Fibroblast of gingiva (primary cell): Measurements from ENCODE around the gene RBM23.

Source experiments
- DNase-seq: peaks from one replicate; pipeline ENCODE4 v3.0.0-alpha.2; 2011; ENCODE audit warnings: low read depth

Gene RBM23

GRCh38 chr14:22885975-22886374 lies 33.0 kb downstream of the RBM23 start:
- DNase-seq, result no peak

DNA sequence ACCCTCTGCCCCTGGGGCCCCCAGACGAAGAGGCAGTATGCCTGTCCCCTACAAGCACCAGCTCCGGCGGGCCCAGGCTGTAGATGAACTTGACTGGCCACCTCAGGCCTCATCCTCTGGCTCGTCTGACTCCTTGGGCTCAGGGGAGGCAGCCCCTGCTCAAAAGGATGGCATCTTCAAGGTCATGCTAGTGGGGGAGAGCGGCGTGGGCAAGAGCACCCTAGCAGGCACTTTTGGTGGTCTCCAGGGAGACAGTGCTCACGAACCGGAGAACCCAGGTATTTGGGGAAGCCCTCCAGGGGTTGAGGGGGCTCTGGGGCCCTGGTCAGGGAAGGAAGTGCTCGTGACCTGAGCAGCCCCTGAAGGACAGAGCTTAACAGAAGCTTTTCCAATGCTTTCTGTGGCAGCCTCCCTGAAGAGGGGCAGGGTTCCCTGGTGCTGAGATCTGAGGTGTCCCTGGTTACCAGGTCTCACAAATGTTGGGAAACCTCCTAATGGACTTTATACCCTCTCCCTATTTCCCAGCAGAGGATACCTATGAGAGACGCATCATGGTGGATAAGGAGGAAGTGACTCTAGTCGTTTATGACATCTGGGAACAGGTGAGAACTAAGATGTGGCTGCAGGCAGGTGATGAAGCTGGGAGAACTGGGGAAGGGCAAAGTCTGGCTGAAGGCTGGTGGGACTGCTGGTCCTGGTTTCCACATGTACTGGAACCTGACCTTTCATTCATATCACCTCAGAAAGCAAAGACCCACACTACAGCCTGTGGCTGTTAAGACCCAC lies 34.0 kb downstream of the RBM23 start:
- no peak for DNase-seq

DNA sequence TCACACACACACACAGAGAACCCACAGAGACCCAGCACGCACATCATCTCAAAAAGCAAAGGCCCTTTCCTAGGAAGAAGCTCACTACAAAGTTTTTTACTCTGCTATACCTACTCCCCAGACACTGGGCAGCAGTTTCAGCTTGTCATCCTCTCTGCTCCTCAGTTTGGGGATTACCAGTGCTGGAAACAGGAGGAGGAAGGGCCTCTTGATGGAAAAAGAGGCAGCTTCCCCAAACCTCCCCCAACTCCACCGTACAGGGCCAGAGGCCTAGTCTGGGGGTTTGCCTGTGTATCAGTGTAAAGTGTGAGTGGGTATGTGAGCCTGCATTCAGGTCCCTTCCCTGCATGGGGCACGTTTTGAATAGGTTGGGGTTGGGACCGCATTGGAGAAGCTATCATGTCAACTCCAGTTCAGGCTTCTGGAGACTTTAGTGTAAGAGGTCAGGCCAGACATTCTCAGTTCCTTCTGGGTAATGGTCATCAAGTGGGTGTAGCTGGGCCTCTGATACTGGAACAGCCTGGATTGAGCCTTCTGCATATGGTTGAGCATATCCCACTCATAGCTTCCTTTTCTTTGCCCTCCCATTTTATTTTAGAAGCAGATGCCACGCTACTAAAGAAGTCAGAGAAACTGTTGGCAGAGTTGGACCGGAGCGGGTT lies 34.7 kb downstream of the RBM23 start:
- no peak for DNase-seq

- no peak for DNase-seq
Measured at GRCh38 chr14:22883173-22883976, 35.6 kb downstream of the RBM23 start, which contains the start of gene REM2. Gene REM2, plus strand, starts transcription at chr14:22883222. Its CDS starts 66 bp downstream, at chr14:22883288.

DNA sequence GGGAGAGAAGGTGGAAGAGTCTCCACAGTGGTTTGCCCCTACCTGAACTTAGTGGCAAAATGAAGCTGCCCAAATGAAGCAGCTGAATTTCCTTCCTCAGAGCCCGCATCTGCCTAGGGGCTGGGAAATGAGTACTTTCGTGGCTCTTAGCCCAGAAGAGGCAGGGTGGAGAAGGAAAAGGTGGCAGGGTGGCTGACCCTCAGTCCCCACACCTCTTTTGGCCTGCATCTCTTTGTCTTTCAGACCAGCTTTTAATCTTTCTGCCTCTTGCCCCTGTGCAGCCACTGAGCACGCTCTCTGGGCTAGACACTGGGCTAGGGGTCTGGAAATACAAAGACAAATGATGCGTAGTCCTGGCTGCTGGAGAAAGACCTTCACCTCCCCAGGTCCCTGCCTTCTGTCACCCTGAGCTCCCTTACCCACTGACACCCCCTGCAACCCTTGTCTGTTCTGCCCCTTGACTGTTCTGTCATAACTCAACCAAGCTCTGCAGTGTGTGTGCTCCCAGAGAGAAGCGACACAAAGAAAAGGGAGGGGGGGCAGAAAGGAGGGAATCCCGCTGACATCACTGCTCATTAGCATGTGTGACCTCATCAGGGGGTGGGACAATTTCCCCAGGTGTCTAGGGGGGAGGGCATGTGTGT lies 36.3 kb downstream of the RBM23 start:
- DNase-seq, result peak; percentile 11

- no peak for DNase-seq
Measured at GRCh38 chr14:22882064-22882463, 36.9 kb downstream of the RBM23 start.

DNA sequence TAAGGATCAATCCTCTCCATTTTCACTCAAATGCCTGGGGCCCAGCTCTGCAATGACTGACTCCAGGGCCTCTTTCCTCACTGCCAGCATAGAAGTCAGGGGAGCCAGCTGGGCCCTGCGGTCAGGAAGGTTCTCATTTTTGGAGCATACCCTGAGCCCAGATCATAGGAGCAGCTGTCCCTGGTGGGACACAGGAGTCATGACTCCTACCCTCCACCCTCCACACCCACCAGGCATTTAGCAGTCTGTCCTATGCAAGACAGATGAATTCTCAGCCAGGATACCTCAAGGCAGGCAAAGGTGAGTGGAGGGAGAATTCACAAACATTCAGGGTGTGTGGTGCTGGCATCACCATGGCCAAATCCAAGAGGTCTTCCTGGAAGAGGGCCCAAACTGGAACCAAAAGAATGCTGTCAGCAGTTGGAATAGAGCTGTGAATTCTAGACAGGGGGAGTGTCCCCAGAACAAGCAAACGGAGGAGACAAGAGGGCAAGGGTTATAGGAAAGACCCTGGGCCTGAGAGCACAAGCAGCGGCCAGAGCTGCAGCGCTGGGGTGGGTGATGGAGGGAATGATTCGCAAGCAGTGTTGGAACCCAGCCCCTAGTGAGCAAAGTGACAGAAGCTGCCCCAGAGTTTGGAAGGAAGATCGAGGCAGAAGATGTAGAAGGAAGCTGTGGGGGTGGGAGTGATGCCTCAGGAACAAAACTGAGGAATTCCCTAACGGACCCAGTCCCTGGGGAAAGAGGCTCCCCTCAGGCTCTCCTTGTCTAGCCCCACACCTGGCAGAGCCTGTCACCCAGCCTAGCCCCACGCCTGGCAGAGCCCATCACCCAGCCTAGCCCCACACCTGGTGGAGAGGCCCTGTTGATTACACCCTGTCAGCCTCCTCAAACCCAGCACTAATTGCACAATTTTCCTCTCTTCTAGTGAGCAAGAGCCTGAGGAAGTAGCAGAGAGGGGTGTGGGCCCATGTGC lies 40.4 kb downstream of the RBM23 start:
- no peak for DNase-seq

DNA sequence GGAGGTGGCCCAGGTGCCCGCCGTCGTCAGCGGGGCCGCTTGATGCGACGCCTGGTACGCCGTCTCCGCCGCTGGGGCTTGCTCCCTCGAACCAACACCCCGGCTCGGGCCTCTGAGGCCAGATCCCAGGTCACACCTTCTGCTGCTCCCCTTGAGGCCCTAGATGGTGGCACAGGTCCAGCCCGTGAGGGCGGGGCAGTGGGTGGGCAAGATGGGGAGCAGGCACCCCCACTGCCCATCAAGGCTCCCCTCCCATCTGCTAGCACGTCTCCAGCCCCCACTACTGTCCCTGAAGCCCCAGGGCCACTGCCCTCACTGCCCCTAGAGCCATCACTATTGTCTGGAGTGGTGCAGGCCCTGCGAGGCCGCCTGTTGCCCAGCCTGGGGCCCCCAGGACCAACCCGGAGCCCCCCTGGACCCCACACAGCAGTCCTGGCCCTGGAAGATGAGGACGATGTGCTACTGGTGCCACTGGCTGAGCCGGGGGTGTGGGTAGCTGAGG lies 41.9 kb downstream of the RBM23 start:
- no peak for DNase-seq

DNA sequence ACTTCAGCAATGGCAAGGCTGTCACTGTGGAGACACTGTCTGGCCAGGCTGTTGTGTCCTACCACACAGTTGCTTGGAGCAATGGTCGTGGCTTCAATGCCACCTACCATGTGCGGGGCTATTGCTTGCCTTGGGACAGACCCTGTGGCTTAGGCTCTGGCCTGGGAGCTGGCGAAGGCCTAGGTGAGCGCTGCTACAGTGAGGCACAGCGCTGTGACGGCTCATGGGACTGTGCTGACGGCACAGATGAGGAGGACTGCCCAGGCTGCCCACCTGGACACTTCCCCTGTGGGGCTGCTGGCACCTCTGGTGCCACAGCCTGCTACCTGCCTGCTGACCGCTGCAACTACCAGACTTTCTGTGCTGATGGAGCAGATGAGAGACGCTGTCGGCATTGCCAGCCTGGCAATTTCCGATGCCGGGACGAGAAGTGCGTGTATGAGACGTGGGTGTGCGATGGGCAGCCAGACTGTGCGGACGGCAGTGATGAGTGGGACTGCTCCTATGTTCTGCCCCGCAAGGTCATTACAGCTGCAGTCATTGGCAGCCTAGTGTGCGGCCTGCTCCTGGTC lies 43.1 kb downstream of the RBM23 start:
- no peak for DNase-seq

- DNase-seq, result no peak
Measured at GRCh38 chr14:22875003-22875747, 43.8 kb downstream of the RBM23 start.

DNA sequence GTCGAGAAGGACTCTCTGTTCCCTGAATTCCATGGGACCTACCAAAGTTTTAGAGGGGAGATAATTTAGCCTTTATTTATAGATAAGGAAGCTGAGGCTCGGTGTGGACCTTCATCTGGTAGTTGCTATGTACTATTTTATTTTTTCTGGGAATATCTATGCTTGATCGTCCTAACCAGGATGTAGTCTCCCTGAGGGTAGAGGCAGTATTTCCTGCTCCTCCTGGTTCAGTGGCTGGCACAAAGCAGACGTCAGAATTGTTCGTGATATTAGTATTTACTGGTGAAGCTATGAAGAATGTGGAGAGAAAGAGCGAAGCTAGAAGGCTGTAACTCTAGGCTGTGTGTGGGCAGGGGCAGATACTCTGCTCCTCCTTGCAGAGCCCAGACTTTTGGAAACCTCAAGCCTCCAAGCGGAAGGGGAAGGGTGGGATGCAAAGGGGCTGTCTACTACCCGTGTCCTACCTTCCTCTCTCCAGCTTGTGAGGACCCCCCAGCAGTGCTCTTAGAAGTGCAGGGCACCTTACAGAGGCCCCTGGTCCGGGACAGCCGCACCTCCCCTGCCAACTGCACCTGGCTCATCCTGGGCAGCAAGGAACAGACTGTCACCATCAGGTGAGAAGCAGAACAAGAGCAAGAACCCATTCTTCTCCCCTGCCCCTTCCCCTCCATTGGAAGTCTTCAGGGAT lies 46.0 kb downstream of the RBM23 start:
- no peak for DNase-seq

- DNase-seq, result peak; percentile 64
Measured at GRCh38 chr14:22872033-22872832, 46.7 kb downstream of the RBM23 start.

DNA sequence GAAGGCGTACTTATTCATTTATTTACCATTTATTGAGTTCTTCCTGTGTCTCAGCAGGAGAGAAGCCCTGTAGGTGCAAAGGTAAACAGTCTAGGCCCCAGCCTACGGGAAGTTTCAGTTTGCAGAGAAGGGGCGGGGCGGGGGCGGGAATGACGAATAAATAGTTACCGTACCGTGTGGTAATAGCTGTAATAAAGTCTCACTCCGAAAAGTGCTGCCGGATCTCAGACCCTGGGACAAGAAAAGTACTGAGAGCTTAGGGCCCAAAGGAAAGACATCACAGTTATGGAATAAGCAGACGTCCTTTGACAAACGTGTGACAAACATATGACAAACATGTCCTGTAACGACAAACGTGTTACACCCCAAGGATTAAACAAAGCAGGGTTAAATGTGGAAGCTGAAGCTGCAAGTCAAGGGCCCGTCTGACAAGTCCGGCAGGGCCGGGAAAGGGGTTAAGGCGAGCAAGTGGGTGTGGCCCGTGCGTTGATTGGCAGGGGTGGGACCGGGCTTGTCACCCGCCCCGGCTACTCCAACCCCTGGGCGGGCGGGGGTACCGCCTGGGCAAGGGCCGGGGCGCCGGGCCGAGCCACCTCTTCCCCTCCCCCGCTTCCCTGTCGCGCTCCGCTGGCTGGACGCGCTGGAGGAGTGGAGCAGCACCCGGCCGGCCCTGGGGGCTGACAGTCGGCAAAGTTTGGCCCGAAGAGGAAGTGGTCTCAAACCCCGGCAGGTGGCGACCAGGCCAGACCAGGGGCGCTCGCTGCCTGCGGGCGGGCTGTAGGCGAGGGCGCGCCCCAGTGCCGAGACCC lies 47.5 kb downstream of the RBM23 start, which contains the start of gene LRP10:
LRP10 (plus strand) TSS at position 517 of the 809 bp plus-strand sequence. CDS start 564 bp downstream, outside the sequence.
- DNase-seq, result peak; percentile 90

DNA sequence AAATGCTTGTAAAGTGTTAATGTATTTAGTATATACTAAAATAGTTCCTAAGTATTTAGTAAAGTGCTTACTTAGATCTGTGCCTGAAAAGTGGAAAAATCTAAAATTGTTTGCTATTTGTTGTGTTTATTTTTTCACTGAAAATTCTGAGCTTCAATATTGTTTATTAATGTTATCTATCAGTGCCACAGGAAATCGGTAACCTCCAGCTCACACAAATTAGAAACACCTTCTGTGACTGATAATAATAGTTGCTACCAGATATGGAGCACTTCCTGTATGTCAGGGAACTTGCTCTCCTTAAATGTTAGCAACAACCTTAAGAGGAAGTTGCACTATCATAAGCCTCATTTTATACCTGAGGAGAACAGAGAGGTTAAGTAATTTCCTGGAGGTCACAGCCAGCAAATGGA lies 48.1 kb downstream of the RBM23 start:
- DNase-seq, result no peak

DNA sequence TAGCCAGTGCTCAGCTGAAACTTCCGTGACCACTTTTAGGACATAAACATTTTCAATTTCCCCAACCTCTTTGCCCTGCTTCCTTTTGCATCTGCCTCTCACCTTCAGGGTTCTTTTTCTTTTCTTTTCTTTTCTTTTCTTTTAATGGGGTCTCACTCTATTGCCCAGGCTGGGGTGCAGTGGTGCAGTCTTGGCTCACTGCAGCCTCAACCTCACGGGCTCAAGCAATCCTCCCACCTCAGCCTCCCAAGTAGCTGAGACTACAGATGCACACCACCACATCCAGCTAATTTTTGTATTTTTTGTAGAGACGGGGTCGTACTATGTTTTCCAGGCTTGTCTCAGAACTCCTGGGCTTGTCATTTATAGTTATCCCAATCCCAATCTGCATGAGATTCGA lies 52.1 kb downstream of the RBM23 start:
- DNase-seq, result no peak

DNA sequence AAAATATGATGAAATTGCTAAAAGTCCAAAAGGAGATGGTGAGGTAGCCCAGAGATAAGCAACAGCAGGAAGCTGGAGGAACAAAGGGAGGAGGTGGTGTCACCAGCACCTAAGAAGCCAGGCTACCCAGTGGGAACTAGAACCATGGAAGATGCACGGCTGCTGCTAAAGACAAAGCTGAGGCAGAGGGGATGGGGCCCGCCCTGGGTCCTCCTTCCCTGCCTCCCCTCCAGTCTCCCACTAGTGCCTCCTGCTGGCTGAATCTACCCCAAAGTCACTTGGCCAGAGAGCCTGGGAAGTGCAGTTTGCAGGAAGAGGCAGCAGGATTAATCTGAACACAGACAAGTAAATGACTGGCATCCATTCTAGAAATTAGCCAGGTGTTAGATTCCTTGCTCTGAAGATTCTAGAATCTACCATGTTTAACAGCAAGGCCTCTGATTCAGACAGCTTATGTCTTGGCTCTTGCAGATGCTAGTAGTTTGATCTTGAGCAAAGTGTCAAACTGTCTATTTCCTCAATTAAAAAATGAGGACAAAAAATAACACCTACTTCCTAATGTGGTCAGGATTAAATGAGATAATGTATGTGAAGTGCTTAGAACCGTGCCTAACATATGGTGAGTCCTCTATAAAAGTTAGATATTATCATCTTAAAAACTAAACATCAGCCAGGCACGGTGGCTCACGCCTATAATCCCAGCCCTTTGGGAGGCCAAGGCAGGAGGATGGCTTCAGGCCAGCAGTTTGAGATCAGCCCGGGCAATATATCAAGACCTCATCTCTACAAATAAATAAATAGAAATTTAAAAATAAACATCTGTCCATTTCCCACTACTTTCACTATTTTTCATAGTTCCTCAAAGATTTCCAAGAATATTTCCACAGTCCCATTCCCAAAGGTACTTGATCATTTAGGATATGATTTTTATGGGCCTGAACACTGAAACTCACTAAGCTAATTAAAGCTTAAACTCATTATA lies 53.2 kb downstream of the RBM23 start:
- DNase-seq, result no peak
